ENCODE results near the gene WBP4. TPM values are rescaled to one million over a fixed set of nuclear protein-coding genes. Genes with fewer than 3 reads are reported as not detected.
"Not testable (repeated sequence)": the region's sequence is repeated elsewhere in the genome, so short reads cannot be mapped to it uniquely, and the experiment has no call there.

WBP4 gene
- total RNA-seq, 2 experiments from 2014 or later, result 9.6 to 11.8 TPM

- ATAC-seq (no peak), DNase-seq (no peak)
- H3K9me3 Mint-ChIP-seq, result peaks cover 4% of the 10 kb centered on the region
- intact Hi-C loops (cut with micrococcal nuclease), result no loop called here
- ChIA-PET POLR2A (interaction anchor here (0.6 kb wide), 1 partner anchor 165 kb away, joined by 3 read pairs; no protein-coding TSS in a partner anchor), CTCF (interaction anchor here (1.1 to 1.6 kb wide), 3 partner anchors 12 to 136 kb away, joined by 4 to 6 read pairs (median 5); no protein-coding TSS in a partner anchor)
- peaks cover 22% of the 10 kb centered on the region for H3K36me3 Mint-ChIP-seq (ENCODE audit: low read depth)
- no peaks in the 10 kb centered on the region for H3K4me1 Mint-ChIP-seq (ENCODE audit: low read depth)
- TF ChIP-seq CTCF (IDR thresholded peaks at IDR 0.05), result no peak
- H3K4me3 Mint-ChIP-seq, result no peak overlapping the region
- H3K27ac Mint-ChIP-seq, result no peak overlapping the region
- no peaks in the 10 kb centered on the region for H3K27me3 Mint-ChIP-seq
Observed at GRCh38 chr13:41085961-41086585, 24.8 kb downstream of the WBP4 start.

- H3K27ac Mint-ChIP-seq; intact Hi-C loops (cut with micrococcal nuclease); H3K27me3 Mint-ChIP-seq; ATAC-seq; H3K4me1 Mint-ChIP-seq (ENCODE audit: low read depth); H3K36me3 Mint-ChIP-seq (ENCODE audit: low read depth); CTCF ChIA-PET; H3K9me3 Mint-ChIP-seq; H3K4me3 Mint-ChIP-seq; DNase-seq: not testable (repeated sequence)
- POLR2A ChIA-PET, result interaction anchor here (0.6 kb wide), 1 partner anchor 235 kb away, joined by 4 read pairs; no protein-coding TSS in a partner anchor
Observed at GRCh38 chr13:41095681-41096080, 34.4 kb downstream of the WBP4 start.

GRCh38 chr13:41098761-41099160 is 37.5 kb downstream of the WBP4 start:
- Mint-ChIP-seq H3K27ac (no peak overlapping the region), H3K4me1 (ENCODE audit: low read depth) (no peaks in the 10 kb centered on the region), H3K4me3 (no peak overlapping the region), H3K9me3 (no peaks in the 10 kb centered on the region), H3K27me3 (no peaks in the 10 kb centered on the region), H3K36me3 (ENCODE audit: low read depth) (no peaks in the 10 kb centered on the region)
- intact Hi-C loops (cut with micrococcal nuclease), result no loop called here
- ATAC-seq (no peak), DNase-seq (no peak)
- TF ChIP-seq CTCF (IDR thresholded peaks at IDR 0.05), result no peak
- CTCF ChIA-PET, result no interaction called here
- POLR2A ChIA-PET, result interaction anchor here (1.0 to 1.2 kb wide), 2 partner anchors 9 to 41 kb away, joined by 3 to 4 read pairs; no protein-coding TSS in a partner anchor

GRCh38 chr13:41099986-41100385 is 38.7 kb downstream of the WBP4 start:
- ATAC-seq, result no peak
- H3K9me3 Mint-ChIP-seq, result no peaks in the 10 kb centered on the region
- H3K27ac Mint-ChIP-seq, result no peak overlapping the region
- intact Hi-C loops (cut with micrococcal nuclease), result no loop called here
- H3K27me3 Mint-ChIP-seq, result no peaks in the 10 kb centered on the region
- no peak for DNase-seq
- no peaks in the 10 kb centered on the region for H3K4me1 Mint-ChIP-seq (ENCODE audit: low read depth)
- POLR2A ChIA-PET, result no interaction called here
- no peaks in the 10 kb centered on the region for H3K36me3 Mint-ChIP-seq (ENCODE audit: low read depth)
- H3K4me3 Mint-ChIP-seq, result no peak overlapping the region
- CTCF ChIA-PET, result no interaction called here
- TF ChIP-seq CTCF (IDR thresholded peaks at IDR 0.05), result no peak

GRCh38 chr13:41107104-41107571 is 45.8 kb downstream of the WBP4 start:
- DNase-seq, result no peak
- ChIA-PET CTCF (no interaction called here), POLR2A (interaction anchor here (1.1 kb wide), 1 partner anchor 9 kb away, joined by 4 read pairs; no protein-coding TSS in a partner anchor)
- no peak for ATAC-seq
- H3K4me1 Mint-ChIP-seq (ENCODE audit: low read depth), result no peaks in the 10 kb centered on the region
- H3K36me3 Mint-ChIP-seq (ENCODE audit: low read depth), result no peaks in the 10 kb centered on the region
- no peak overlapping the region for H3K4me3 Mint-ChIP-seq
- H3K27me3 Mint-ChIP-seq, result no peaks in the 10 kb centered on the region
- intact Hi-C loops (cut with micrococcal nuclease), result no loop called here
- no peak for TF ChIP-seq CTCF (IDR thresholded peaks at IDR 0.05)
- no peaks in the 10 kb centered on the region for H3K9me3 Mint-ChIP-seq
- H3K27ac Mint-ChIP-seq, result no peak overlapping the region

Measured in activated CD8-positive, alpha-beta T cell treated with anti-CD3 and anti-CD28 coated beads for 36 hours (primary cell).